ENCODE results near the gene OR8H1. TPM values are rescaled to one million over a fixed set of nuclear protein-coding genes. Genes with fewer than 3 reads are reported as not detected.

The OR8H1 gene
- polyA plus RNA-seq, 3 donors, result not detected

- H3K4me3 Mint-ChIP-seq, result no peak overlapping the region
- no peaks in the 10 kb centered on the region for H3K36me3 ChIP-seq (replicated peaks in 1 of 2; ENCODE audit: control insufficient read depth in 1 of 2, insufficient read depth in 2 of 2, low read length in 2 of 2)
- H3K4me3 ChIP-seq (replicated peaks in 1 of 3; ENCODE audit: low read depth in 2 of 3, low read length in 3 of 3), result no peak overlapping the region
- no peak overlapping the region for H3K27ac Mint-ChIP-seq
- no peak overlapping the region for H2AFZ ChIP-seq (ENCODE audit: insufficient read depth, low read depth, low read length, poor library complexity, severe bottlenecking)
- peaks cover 0 to 4% of the 10 kb centered on the region in 2 donors for H3K9me3 ChIP-seq (replicated peaks in 1 of 2; ENCODE audit: control insufficient read depth in 1 of 2, insufficient read depth in 1 of 2, low read length in 2 of 2)
- no peaks in the 10 kb centered on the region for H3K27me3 ChIP-seq (ENCODE audit: control insufficient read depth in 2 of 2, insufficient read depth in 2 of 2, low read length in 2 of 2)
- no peaks in the 10 kb centered on the region for H3K79me2 ChIP-seq (ENCODE audit: insufficient read depth, low read length)
- H3K27ac ChIP-seq (ENCODE audit: low read depth in 1 of 2, low read length in 2 of 2), result no peak overlapping the region
- no peak for DNase-seq
- peaks cover 0 to 8% (median 0%) of the 10 kb centered on the region in 7 donors for H3K9me3 Mint-ChIP-seq
- intact Hi-C loops (cut with micrococcal nuclease), result no loop called here
- no peaks in the 10 kb centered on the region for H3K36me3 Mint-ChIP-seq
- no peak for TF ChIP-seq CTCF (IDR thresholded peaks at IDR 0.05)
- no peak overlapping the region for H3K4me2 ChIP-seq (replicated peaks; ENCODE audit: extremely low read depth, low read length, poor library complexity, severe bottlenecking)
- H4K20me1 ChIP-seq (ENCODE audit: insufficient read depth, low read length), result no peaks in the 10 kb centered on the region
- no peak overlapping the region for H3K9ac ChIP-seq (ENCODE audit: insufficient read depth, low read length, poor library complexity, severe bottlenecking)
- peaks cover 0 to 1% (median 0%) of the 10 kb centered on the region in 3 donors for H3K27me3 Mint-ChIP-seq (ENCODE audit: low read depth in 3 of 3)
- WGBS (ENCODE audit: insufficient coverage), result 100% methylated on average over 1 of the region's 4 CpGs
- no peaks in the 10 kb centered on the region for H3K4me1 ChIP-seq (ENCODE audit: control insufficient read depth in 1 of 2, insufficient read depth in 2 of 2, low read length in 2 of 2)
- no peaks in the 10 kb centered on the region for H3K4me1 Mint-ChIP-seq
Measured at GRCh38 chr11:56296898-56297297, 4.8 kb upstream of the OR8H1 start.

GRCh38 chr11:56273854-56274253, 18.2 kb downstream of the OR8H1 start, which contains the start of gene OR5T1:
OR5T1 (plus strand) TSS chr11:56274154; CDS start chr11:56275639, 1,485 bp downstream.
- Histone ChIP-seq H3K27me3 (ENCODE audit: control insufficient read depth in 2 of 2, insufficient read depth in 2 of 2, low read length in 2 of 2) (no peaks in the 10 kb centered on the region), H3K9me3 (replicated peaks in 1 of 2; ENCODE audit: control insufficient read depth in 1 of 2, insufficient read depth in 1 of 2, low read length in 2 of 2) (peaks cover 5 to 13% of the 10 kb centered on the region in 2 donors), H3K79me2 (ENCODE audit: insufficient read depth, low read length) (no peaks in the 10 kb centered on the region), H3K4me2 (replicated peaks; ENCODE audit: extremely low read depth, low read length, poor library complexity, severe bottlenecking) (no peak within 1 kb of the TSS), H4K20me1 (ENCODE audit: insufficient read depth, low read length) (no peaks in the 10 kb centered on the region), H2AFZ (ENCODE audit: insufficient read depth, low read depth, low read length, poor library complexity, severe bottlenecking) (no peak within 1 kb of the TSS), H3K4me3 (replicated peaks in 1 of 3; ENCODE audit: low read depth in 2 of 3, low read length in 3 of 3) (no peak within 1 kb of the TSS), H3K36me3 (replicated peaks in 1 of 2; ENCODE audit: control insufficient read depth in 1 of 2, insufficient read depth in 2 of 2, low read length in 2 of 2) (no peaks in the 10 kb centered on the region), H3K4me1 (ENCODE audit: control insufficient read depth in 1 of 2, insufficient read depth in 2 of 2, low read length in 2 of 2) (no peaks in the 10 kb centered on the region), H3K9ac (ENCODE audit: insufficient read depth, low read length, poor library complexity, severe bottlenecking) (no peak within 1 kb of the TSS), H3K27ac (ENCODE audit: low read depth in 1 of 2, low read length in 2 of 2) (no peak within 1 kb of the TSS)
- DNase-seq, result no peak
- intact Hi-C loops (cut with micrococcal nuclease), result no loop called here
- Mint-ChIP-seq H3K9me3 (peaks cover 0 to 13% (median 5%) of the 10 kb centered on the region in 7 donors), H3K36me3 (no peaks in the 10 kb centered on the region), H3K4me1 (no peaks in the 10 kb centered on the region), H3K4me3 (no peak within 1 kb of the TSS), H3K27ac (no peak within 1 kb of the TSS), H3K27me3 (ENCODE audit: low read depth in 3 of 3) (no peaks in the 10 kb centered on the region)
- no peak for TF ChIP-seq CTCF (IDR thresholded peaks at IDR 0.05)

Measured in CD14-positive monocyte (primary cell).